ENCODE results near the gene EXT2.

DNA sequence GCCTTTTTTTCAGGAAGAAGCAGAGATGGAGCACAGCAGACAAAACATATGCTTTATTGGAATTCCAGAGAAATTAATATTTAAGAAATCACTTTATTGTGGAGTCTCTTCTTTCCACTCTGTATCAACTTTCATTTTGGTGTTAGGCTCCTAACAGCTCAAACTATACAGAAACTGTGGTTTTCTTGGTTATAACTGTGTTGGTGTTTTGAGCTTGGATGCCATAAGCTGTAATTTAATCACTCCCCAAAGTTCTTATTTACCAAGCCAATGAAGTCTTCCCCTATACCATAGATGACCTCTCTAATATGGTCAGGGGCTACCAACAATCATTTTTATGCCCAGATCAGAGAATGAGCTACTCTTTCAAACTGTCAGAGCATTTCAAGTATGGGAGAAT, 90.0 kb downstream of the EXT2 start:
- no peak for TF ChIP-seq POLR2A (IDR thresholded peaks at IDR 0.05)
- TF ChIP-seq, protein P1, sequence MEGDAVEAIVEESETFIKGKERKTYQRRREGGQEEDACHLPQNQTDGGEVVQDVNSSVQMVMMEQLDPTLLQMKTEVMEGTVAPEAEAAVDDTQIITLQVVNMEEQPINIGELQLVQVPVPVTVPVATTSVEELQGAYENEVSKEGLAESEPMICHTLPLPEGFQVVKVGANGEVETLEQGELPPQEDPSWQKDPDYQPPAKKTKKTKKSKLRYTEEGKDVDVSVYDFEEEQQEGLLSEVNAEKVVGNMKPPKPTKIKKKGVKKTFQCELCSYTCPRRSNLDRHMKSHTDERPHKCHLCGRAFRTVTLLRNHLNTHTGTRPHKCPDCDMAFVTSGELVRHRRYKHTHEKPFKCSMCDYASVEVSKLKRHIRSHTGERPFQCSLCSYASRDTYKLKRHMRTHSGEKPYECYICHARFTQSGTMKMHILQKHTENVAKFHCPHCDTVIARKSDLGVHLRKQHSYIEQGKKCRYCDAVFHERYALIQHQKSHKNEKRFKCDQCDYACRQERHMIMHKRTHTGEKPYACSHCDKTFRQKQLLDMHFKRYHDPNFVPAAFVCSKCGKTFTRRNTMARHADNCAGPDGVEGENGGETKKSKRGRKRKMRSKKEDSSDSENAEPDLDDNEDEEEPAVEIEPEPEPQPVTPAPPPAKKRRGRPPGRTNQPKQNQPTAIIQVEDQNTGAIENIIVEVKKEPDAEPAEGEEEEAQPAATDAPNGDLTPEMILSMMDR (IDR thresholded peaks at IDR 0.05) = no peak
